RCC 7860 (cell line): ENCODE measurements around the gene MYRIP.

Experiments
- DNase-seq: peaks from one replicate; pipeline ENCODE4 v3.0.0-alpha.2; 2015; ENCODE audit warnings: low spot score
- FAIRE-seq: peaks from 2 replicates; lab custom pipeline; 2012; peaks lifted over from hg19 to GRCh38; lab: Jason Lieb, UNC

Gene MYRIP

GRCh38 chr3:40307176-40307575, 497.8 kb downstream of the MYRIP start:
- DNase-seq (no peak), FAIRE-seq (no peak)

DNA sequence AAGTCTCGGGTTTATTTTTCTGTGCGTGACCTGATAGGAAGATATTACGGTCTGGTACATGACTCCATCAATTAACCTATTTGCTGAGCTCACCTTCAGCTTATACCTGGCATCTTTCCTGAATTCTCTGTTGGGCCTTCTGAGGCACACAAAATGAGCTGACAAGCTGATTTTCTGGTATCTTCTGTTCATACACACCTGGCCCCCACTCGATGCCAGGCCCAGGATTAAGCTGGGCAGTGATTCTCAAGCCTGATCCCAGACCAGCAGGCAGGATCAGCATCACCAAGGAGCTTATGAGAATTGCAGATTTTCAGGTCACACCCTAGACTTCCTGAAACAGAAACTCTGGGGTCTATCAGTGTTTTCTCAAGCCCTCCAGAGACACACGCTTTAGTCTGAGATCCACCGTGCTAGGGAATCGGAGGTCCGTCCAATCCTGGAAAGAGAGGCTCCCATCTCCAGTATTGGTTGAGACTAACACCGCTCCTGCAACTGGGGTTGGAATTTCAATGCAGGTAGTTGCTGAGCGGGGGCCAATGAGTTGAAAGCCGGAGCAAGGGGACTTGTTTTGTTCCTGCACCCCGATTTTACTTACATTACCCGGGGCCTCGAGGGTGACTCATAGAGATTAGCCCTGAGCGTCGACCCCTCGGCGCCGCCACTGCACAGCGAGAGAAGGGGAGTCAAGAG, 499.5 kb downstream of the MYRIP start:
- DNase-seq (no peak), FAIRE-seq (no peak)

GRCh38 chr3:40309418-40309924, 500.1 kb downstream of the MYRIP start, which contains the start of gene EIF1B:
Gene EIF1B, plus strand, starts transcription at chr3:40309707. Its CDS starts 235 bp downstream, at chr3:40309942.
- DNase-seq (peak; percentile 91), FAIRE-seq (peak; percentile 73)
